Activated T-helper 1 cell treated with anti-CD3 and anti-CD28 coated beads, Interleukin-12 subunit alpha, Interleukin-12 subunit beta, Interleukin-2, Interleukin-4 antibody, amounts not matched to agents 30 ng/mL and 10 ng/mL and 1 ng/mL, durations not matched to agents 14 hours and 24 hours and 36 hours (primary cell): Measurements from ENCODE around the gene SLC24A3. TPM values are rescaled to one million over a fixed set of nuclear protein-coding genes. Genes with fewer than 3 reads are reported as not detected.

ENCODE experiments used
- DNase-seq: peaks from one replicate; pipeline ENCODE4 v3.0.0; 2021; ENCODE audit warnings: low spot score
- H3K27ac Mint-ChIP-seq: one replicate; pipeline ENCODE4 v1.8.0; 2021; ENCODE audit warnings: mild to moderate bottlenecking, mixed read lengths
- H3K27me3 Mint-ChIP-seq: one replicate; pipeline ENCODE4 v1.8.0; 2022; ENCODE audit warnings: mild to moderate bottlenecking, moderate library complexity, mixed read lengths; ENCODE audit not compliant: insufficient read depth
- H3K36me3 Mint-ChIP-seq: one replicate; pipeline ENCODE4 v1.8.0; 2021; ENCODE audit warnings: low read depth, mixed read lengths
- H3K4me1 Mint-ChIP-seq: one replicate; pipeline ENCODE4 v1.8.0; 2021; ENCODE audit warnings: low read depth, mixed read lengths
- H3K4me3 Mint-ChIP-seq: one replicate; pipeline ENCODE4 v1.8.0; 2021; ENCODE audit warnings: mild to moderate bottlenecking, moderate library complexity, mixed read lengths
- H3K9me3 Mint-ChIP-seq: one replicate; pipeline ENCODE4 v1.8.0; 2021; ENCODE audit warnings: mixed read lengths
- intact Hi-C: fragments of 100-400 bp; cut with micrococcal nuclease; formaldehyde crosslinking; loops from one replicate; pipeline ENCODE4 v1.15.1; 2024
- total RNA-seq: library from RNA; stranded (reverse); gene quantifications from 2 replicates; pipeline ENCODE4 v1.2.3, GENCODE V29; 2022

The SLC24A3 gene
- total RNA-seq, 1 donor from 2014 or later, result not detected

DNA sequence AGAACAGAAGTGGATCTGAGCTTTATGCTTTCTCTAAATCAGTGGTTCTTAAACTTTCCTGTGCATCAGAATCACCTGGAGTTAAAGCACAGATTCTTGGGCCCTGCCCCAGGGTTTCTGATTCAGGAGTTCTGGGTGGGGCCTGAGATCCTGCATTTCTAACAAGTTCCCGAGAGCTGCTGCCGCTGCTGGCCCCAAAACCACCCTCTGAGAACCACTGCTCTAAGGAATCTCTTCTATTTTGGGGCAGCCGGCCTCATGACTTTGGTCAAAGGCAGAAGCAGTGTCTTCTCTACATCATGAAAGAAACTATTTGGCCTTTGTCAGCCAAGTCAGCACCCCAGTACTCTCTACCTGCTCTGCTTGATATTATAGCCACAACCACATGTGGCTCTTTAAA, 503.5 kb downstream of the SLC24A3 start:
- no peak overlapping the region for H3K4me3 Mint-ChIP-seq
- no peaks in the 10 kb centered on the region for H3K36me3 Mint-ChIP-seq
- no peak for DNase-seq
- no peak overlapping the region for H3K27ac Mint-ChIP-seq
- intact Hi-C loops, result no loop called here
- H3K4me1 Mint-ChIP-seq, result no peaks in the 10 kb centered on the region
- peaks cover 6% of the 10 kb centered on the region for H3K9me3 Mint-ChIP-seq
- no peaks in the 10 kb centered on the region for H3K27me3 Mint-ChIP-seq

DNA sequence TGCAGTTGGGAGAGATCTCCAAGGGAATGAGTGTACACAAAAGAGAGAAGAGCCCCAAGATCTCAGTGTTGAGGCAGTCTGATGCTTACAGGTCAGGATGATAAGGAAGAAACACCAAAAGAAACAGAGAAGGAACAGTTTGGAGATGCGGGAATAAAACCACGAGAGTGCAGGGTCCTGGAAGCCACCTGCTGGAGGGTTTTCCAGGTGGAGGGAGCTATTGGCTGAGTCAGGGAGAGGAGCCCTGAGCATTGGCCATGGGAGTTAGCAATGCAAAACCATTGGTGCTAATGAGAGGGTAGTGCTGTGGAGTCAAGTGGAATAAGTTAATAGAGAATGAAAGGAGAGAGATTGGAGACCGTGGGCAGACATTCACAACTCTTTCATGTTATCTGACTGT, 506.4 kb downstream of the SLC24A3 start:
- no peak overlapping the region for H3K27ac Mint-ChIP-seq
- peaks cover 3% of the 10 kb centered on the region for H3K9me3 Mint-ChIP-seq
- no peak overlapping the region for H3K4me3 Mint-ChIP-seq
- H3K36me3 Mint-ChIP-seq, result no peaks in the 10 kb centered on the region
- no peaks in the 10 kb centered on the region for H3K4me1 Mint-ChIP-seq
- DNase-seq, result no peak
- no peaks in the 10 kb centered on the region for H3K27me3 Mint-ChIP-seq
- intact Hi-C loops, result no loop called here

DNA sequence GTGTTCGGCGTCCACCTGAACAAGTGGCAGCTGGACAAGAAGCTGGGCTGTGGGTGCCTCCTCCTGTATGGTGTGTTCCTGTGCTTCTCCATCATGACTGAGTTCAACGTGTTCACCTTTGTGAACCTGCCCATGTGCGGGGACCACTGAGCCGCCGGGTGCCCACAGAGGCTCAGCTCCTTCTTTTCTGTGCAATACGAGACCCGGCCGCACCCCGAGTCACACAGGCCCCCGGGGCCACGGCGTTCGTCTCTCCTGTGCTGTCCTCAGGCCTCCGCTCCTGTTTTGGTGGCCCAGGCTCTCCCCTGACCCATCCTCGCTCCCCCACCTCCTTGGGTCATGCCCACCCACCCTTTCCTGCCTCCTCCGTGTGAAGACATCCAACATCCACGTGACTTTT, 508.5 kb downstream of the SLC24A3 start:
- intact Hi-C loops, result no loop called here
- H3K36me3 Mint-ChIP-seq, result no peaks in the 10 kb centered on the region
- H3K27ac Mint-ChIP-seq, result no peak overlapping the region
- no peak overlapping the region for H3K4me3 Mint-ChIP-seq
- no peaks in the 10 kb centered on the region for H3K27me3 Mint-ChIP-seq
- H3K4me1 Mint-ChIP-seq, result no peaks in the 10 kb centered on the region
- peaks cover 3% of the 10 kb centered on the region for H3K9me3 Mint-ChIP-seq
- no peak for DNase-seq

DNA sequence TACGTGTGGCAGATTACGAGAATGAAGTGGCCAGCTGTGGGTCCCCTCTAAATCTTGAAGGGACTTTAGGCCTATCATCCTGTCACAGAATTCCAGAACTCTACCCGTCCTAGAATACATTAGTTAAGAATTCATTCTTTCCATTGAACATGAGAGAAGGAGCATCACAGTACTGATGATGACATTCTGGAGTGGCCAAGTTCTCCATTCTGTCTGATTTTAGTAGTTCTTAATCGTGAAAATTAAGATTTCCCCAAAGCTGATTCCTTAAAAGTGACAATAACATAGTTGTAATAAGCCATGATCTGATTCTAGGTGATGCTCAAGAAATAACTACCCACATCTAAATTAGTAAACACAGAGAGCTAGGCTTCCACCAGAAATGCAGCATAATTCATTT, 510.6 kb downstream of the SLC24A3 start:
- Mint-ChIP-seq H3K27me3 (no peaks in the 10 kb centered on the region), H3K4me3 (no peak overlapping the region), H3K36me3 (no peaks in the 10 kb centered on the region), H3K27ac (no peak overlapping the region), H3K4me1 (no peaks in the 10 kb centered on the region), H3K9me3 (no peaks in the 10 kb centered on the region)
- intact Hi-C loops, result no loop called here
- DNase-seq, result no peak

DNA sequence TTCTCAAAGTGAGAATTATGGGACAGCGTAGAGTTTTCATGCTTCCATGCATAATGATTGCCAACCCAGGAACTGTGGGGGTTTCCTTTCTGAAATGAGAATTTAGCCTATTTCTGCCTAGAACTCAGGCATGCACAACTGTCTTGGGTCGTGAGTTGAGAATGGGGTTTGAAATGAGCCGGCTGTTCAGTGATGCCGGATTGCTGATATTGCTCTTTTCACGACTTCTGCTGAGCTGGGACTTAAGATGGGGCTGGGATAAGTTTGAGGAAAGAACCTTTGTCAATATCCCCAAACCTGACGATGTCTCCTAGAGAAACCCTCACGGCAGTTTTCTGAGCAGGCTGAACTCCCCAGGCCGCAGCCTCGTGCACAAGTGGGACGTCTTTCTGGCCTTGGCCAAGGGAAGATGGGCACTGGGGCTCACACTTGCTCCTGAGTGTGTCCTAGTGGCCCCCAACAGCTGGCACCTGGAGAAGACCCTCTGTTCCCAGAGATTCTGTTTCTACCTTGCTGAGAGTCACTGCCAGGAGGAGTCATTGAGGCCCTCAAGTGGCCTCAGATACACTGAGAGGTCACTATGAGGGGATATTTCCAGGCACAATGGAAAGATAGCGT, 511.5 kb downstream of the SLC24A3 start:
- Mint-ChIP-seq H3K4me3 (no peak overlapping the region), H3K27me3 (no peaks in the 10 kb centered on the region), H3K9me3 (no peaks in the 10 kb centered on the region), H3K27ac (no peak overlapping the region), H3K36me3 (no peaks in the 10 kb centered on the region), H3K4me1 (no peaks in the 10 kb centered on the region)
- intact Hi-C loops, result no loop called here
- no peak for DNase-seq

DNA sequence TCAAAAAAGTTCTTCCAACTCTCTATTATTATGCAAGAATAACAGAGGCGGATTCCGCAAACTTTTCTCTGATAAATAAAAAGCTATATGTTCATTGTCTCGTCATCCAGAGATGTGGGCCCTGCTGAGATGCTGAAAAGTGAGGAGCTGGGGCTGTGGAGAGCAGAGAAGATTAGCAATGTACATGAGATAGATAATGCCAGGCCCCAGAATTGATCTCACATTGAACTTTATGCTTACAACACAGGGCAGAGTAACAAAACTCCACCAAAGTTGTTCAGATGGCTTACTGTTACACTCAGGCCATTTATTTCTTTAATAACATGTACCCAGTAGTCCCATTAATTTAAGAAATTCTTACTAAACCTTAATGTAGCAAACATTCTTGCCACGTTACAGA, 512.9 kb downstream of the SLC24A3 start:
- no peak overlapping the region for H3K4me3 Mint-ChIP-seq
- no peak for DNase-seq
- intact Hi-C loops, result no loop called here
- no peaks in the 10 kb centered on the region for H3K36me3 Mint-ChIP-seq
- no peaks in the 10 kb centered on the region for H3K27me3 Mint-ChIP-seq
- H3K4me1 Mint-ChIP-seq, result no peaks in the 10 kb centered on the region
- H3K27ac Mint-ChIP-seq, result no peak overlapping the region
- H3K9me3 Mint-ChIP-seq, result no peaks in the 10 kb centered on the region

DNA sequence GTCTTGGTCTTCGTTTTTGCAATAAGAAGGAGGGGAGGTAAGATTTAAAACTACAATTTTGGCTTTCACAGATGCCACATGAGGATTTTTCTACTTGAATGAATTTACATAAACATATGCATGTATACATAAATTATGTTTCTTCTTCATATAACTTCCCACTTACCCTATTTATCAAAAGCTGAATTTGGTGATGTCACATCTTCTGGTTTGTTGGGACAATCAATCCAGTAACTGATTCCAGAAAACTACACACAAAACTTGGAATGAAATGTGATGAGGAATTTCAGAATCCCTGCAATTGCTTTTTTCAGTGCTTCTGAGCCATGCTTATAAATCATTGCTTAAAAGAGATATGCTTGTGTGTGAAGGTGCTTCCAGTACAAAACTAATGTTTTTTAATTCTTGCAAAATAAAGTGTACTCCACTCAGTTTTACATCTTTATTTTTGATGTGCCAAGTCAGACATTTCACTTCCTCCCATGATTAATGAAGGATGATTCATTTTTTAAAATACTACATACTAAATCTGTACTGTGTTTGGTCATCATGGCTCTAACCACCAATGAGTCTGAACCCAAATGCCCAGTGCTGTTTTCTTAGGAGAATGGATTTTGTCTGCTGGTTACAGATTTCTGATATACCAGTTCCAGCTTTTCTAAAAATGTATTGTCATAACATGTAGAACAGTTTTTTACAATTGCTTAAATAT, 513.5 kb downstream of the SLC24A3 start:
- Mint-ChIP-seq H3K4me3 (no peak overlapping the region), H3K27ac (no peak overlapping the region), H3K9me3 (no peaks in the 10 kb centered on the region), H3K27me3 (no peaks in the 10 kb centered on the region), H3K4me1 (no peaks in the 10 kb centered on the region), H3K36me3 (no peaks in the 10 kb centered on the region)
- intact Hi-C loops, result no loop called here
- no peak for DNase-seq

DNA sequence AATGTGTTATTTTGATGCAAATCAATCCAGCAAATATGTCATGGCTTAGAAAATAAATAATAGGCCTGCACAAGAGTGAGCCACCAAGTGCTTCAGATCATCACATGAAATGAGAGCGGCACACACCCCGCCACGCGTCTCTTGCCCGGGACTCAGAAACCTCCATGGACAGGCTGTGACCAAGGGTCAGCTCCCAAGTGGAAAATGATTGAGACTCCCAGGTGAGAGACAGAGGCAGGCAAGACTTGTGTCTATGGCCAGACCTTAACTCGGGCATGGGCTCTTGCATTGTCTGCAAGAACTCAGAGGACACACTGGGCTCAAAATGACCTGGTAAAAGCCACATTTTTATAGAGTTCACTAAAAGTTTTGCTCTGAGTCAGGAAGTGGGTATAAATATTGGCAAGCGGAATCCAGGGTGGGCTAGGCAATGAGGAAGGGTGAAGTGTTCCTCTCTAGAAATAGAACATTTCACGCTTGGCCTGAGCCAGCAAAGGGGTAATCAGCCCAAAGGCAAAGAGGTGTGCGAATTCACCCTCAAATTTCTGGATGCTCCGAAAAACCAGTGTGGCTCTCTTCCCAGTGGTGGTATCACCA, 514.9 kb downstream of the SLC24A3 start:
- Mint-ChIP-seq H3K9me3 (no peaks in the 10 kb centered on the region), H3K4me1 (no peaks in the 10 kb centered on the region), H3K36me3 (no peaks in the 10 kb centered on the region), H3K27me3 (no peaks in the 10 kb centered on the region), H3K27ac (no peak overlapping the region), H3K4me3 (no peak overlapping the region)
- DNase-seq, result no peak
- intact Hi-C loops, result no loop called here

DNA sequence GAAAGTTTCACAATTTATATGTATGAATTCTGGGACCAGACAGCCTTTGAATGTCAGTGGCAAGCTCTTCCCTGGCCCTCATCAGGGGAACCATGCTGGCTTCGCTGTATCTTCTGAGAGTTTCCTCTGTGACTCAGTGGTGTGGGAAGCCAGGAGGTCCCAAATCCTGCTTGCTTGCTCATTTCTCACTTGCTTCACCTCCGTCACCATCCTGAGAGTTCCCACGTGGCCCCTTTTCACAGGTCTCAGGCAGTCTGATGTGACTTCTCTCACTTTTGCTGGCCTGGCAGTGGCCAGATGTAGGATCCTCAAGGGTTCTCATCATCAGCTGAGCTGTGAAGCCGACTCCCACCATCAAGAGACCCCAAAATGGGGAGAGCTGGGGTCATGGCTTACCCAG, 517.2 kb downstream of the SLC24A3 start:
- Mint-ChIP-seq H3K36me3 (no peaks in the 10 kb centered on the region), H3K9me3 (no peaks in the 10 kb centered on the region), H3K27me3 (no peaks in the 10 kb centered on the region), H3K27ac (no peak overlapping the region), H3K4me1 (no peaks in the 10 kb centered on the region), H3K4me3 (no peak overlapping the region)
- DNase-seq, result no peak
- intact Hi-C loops, result no loop called here

DNA sequence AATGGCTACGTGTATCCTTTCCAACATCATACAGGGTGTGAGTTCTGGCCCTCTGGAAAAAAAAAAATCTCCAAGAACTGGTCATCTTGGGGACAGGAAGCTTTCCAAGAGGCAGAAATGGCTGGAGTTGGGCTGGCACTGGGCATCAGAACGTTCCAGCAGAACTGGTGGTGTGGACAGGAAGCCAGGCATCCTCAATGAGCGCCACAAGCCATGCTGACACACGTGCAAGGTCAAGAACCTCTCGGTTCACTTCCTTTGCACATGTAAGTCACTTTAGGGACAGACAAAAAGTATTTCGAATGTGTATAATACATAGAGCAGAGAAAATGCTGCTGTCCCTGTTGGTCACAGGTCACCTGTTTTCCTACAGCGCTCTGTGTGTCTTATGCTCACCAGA, 518.3 kb downstream of the SLC24A3 start:
- Mint-ChIP-seq H3K27me3 (no peaks in the 10 kb centered on the region), H3K27ac (no peak overlapping the region), H3K4me3 (no peak overlapping the region), H3K9me3 (no peaks in the 10 kb centered on the region), H3K4me1 (no peaks in the 10 kb centered on the region), H3K36me3 (no peaks in the 10 kb centered on the region)
- intact Hi-C loops, result no loop called here
- no peak for DNase-seq

DNA sequence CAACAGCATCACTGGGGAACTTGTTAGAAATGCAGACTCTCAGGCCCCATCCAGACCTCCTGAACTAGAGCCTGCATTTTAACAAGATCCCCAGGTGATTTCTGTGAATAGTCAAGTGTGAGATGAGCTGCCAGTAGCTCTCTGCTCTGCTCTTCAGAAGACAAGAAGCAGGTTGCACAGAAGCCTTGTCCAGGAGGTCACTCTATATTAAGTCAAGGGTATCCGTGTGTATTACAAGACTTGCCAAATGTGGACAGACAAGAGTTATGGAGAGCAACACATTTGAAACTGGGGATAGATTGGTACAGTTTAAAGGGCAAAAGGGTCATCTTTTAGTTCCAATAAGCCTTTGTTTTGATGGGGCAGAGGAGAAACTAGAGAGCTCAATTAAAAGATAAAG, 522.4 kb downstream of the SLC24A3 start:
- Mint-ChIP-seq H3K27me3 (no peaks in the 10 kb centered on the region), H3K27ac (no peak overlapping the region), H3K4me3 (no peak overlapping the region), H3K36me3 (no peaks in the 10 kb centered on the region), H3K4me1 (peaks cover 8% of the 10 kb centered on the region), H3K9me3 (no peaks in the 10 kb centered on the region)
- DNase-seq, result no peak
- intact Hi-C loops, result no loop called here

DNA sequence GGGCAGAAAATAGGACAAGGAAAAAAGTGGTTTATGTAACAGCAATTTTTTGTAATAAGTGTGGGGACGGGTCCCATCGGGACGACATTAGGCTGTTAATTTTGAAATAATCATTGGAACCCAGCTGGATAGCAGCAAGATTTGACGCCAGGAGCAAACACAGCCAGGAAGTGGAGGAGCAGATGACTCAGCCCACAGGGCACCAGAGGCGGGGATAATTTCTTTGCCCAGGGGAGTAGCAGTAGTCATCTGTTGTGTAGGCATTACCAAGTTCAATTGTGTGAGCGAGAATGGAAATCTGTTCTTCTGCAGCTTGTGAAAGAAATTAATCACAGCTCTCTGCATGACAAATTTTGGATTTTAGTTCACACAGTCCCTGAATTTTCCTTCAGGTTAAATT, 523.0 kb downstream of the SLC24A3 start:
- no peaks in the 10 kb centered on the region for H3K9me3 Mint-ChIP-seq
- no peak overlapping the region for H3K4me3 Mint-ChIP-seq
- no peaks in the 10 kb centered on the region for H3K27me3 Mint-ChIP-seq
- intact Hi-C loops, result no loop called here
- no peaks in the 10 kb centered on the region for H3K36me3 Mint-ChIP-seq
- H3K27ac Mint-ChIP-seq, result no peak overlapping the region
- H3K4me1 Mint-ChIP-seq, result peaks cover 8% of the 10 kb centered on the region
- DNase-seq, result no peak

DNA sequence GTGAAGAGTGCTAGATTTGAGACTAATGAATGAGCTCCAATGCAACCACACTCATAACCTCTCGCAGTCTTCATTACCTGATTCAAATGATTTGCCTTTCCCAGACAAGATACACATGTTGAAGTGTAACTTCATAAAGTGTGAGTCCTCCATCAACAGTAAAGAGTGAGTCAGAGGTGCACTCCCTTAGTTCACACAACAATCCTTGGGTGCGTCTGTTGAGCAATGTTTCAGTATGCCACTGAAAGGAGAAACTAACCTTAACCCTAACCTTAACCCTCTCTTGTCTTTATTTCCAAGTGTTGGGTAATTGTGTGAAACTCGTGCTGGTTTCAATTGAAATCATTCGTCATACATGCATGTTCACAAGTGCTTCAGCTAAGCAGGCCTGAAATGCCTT, 524.6 kb downstream of the SLC24A3 start:
- no peak overlapping the region for H3K4me3 Mint-ChIP-seq
- H3K4me1 Mint-ChIP-seq, result peaks cover 8% of the 10 kb centered on the region
- no peak overlapping the region for H3K27ac Mint-ChIP-seq
- intact Hi-C loops, result no loop called here
- H3K9me3 Mint-ChIP-seq, result no peaks in the 10 kb centered on the region
- H3K27me3 Mint-ChIP-seq, result no peaks in the 10 kb centered on the region
- DNase-seq, result no peak
- H3K36me3 Mint-ChIP-seq, result no peaks in the 10 kb centered on the region
